GM12878 (cell line): ENCODE measurements around the gene TSPAN5. TPM values are rescaled to one million over a fixed set of nuclear protein-coding genes. Genes with fewer than 3 reads are reported as not detected.

Source experiments
- ATAC-seq: fragments of 200-7000 bp; cut with Tn5 transposase; 3 replicates; pipeline ENCODE4 v1.9.1; 2020; ENCODE audit warnings: mild to moderate bottlenecking, moderate library complexity
- BruUV-seq: library from RNA; stranded (reverse); fragments of 400-500 nt; replicated peaks from 2 replicates; lab custom pipeline; 2021; lab: Mats Ljungman, UMichigan
- CTCF ChIA-PET: fragments of 300-600 bp; sonication (Branson Sonifier 250); formaldehyde crosslinking; extraction: SDS; loops from one replicate; lab custom pipeline; 2021; ENCODE audit warnings: inconsistent platforms; lab: Yijun Ruan, JAX
- POLR2A ChIA-PET: fragments of 350-600 bp; formaldehyde crosslinking; extraction: SDS; loops from one replicate; lab custom pipeline; 2021; ENCODE audit warnings: inconsistent platforms; lab: Charles Lee
- RAD21 ChIA-PET: fragments of 300-600 bp; sonication (Branson Sonifier 250); formaldehyde crosslinking; loops from one replicate; lab custom pipeline; 2023; ENCODE audit warnings: antibody characterized with exemption; ENCODE audit not compliant: unreplicated experiment; lab: Charles Lee
- SMC1A ChIA-PET: fragments of 300-600 bp; sonication (Branson Sonifier 250); formaldehyde crosslinking; loops from one replicate; lab custom pipeline; 2023; ENCODE audit not compliant: unreplicated experiment, uncharacterized antibody; lab: Charles Lee
- DNase-seq: peaks from one replicate; pipeline ENCODE4 v3.0.0-alpha.2; 2011; ENCODE audit warnings: low read depth, low spot score
- FAIRE-seq: peaks from 3 replicates; lab custom pipeline; 2011; peaks lifted over from hg19 to GRCh38; lab: Jason Lieb, UNC
- H2AFZ ChIP-seq: 2 replicates; pipeline ENCODE4 v1.6.0; 2011; ENCODE audit warnings: low read depth, low read length, control low read depth; ENCODE audit not compliant: control insufficient read depth
- H3K27ac ChIP-seq: 2 replicates; pipeline ENCODE4 v1.5.1; 2011; ENCODE audit warnings: control low read depth; ENCODE audit not compliant: control insufficient read depth, insufficient read depth
- H3K27me3 ChIP-seq, 2 experiments: replicated peaks in 1 of 2; 2 replicates each; pipeline versions ENCODE4 v1.6.0 to v1.6.1; 2011; ENCODE audit warnings: low read length in 1 of 2; ENCODE audit not compliant: control insufficient read depth in 2 of 2, insufficient read depth in 2 of 2
- H3K36me3 ChIP-seq, 2 experiments: 2 replicates each; pipeline ENCODE4 v1.5.1; 2011; ENCODE audit warnings: low read length in 1 of 2; ENCODE audit not compliant: control insufficient read depth in 2 of 2, insufficient read depth in 2 of 2
- H3K4me1 ChIP-seq: 2 replicates; pipeline ENCODE4 v1.6.1; 2011; ENCODE audit warnings: mild to moderate bottlenecking, low read length, moderate library complexity, mixed read lengths; ENCODE audit not compliant: control insufficient read depth, insufficient read depth
- H3K4me2 ChIP-seq: 2 replicates; pipeline ENCODE4 v1.6.0; 2011; ENCODE audit warnings: control low read depth; ENCODE audit not compliant: control insufficient read depth, insufficient read depth
- H3K4me3 ChIP-seq: fragments of 200-600 bp; sonication (generic); 2 replicates; pipeline ENCODE4 v1.5.1; 2016
- H3K79me2 ChIP-seq: 2 replicates; pipeline ENCODE4 v1.6.0; 2011; ENCODE audit warnings: low read length; ENCODE audit not compliant: control insufficient read depth, insufficient read depth
- H3K9ac ChIP-seq: 2 replicates; pipeline ENCODE4 v1.8.0; 2011; ENCODE audit warnings: low read length, control low read depth, mixed read lengths; ENCODE audit not compliant: control insufficient read depth, insufficient read depth
- H3K9me3 ChIP-seq: replicated peaks from 3 replicates; pipeline ENCODE4 v1.5.1; 2011; ENCODE audit warnings: mild to moderate bottlenecking, low read length; ENCODE audit not compliant: control insufficient read depth, insufficient read depth
- H4K20me1 ChIP-seq: 2 replicates; pipeline ENCODE4 v1.6.0; 2011; ENCODE audit not compliant: control insufficient read depth, insufficient read depth
- CTCF ChIP-seq, 3 experiments: IDR thresholded peaks in 2 of 3; conservative IDR thresholded peaks in 1 of 3; 2 replicates each; pipeline ENCODE4 v1.5.1; 2011; ENCODE audit warnings: low read depth in 3 of 3, low read length in 3 of 3, mild to moderate bottlenecking in 3 of 3, control low read depth in 2 of 3, moderate library complexity in 2 of 3, inconsistent platforms in 1 of 3, mixed read lengths in 1 of 3; ENCODE audit not compliant: control insufficient read depth in 2 of 3, insufficient read depth in 1 of 3; ENCODE audit errors: extremely low read depth in 1 of 3
- EGR1 ChIP-seq, 2 experiments: IDR thresholded peaks; 1 replicate in 1 of 2; 2 replicates in 1 of 2; pipeline ENCODE4 v1.6.1; 2011 to 2012; ENCODE audit warnings: low read depth in 2 of 2, low read length in 2 of 2, borderline replicate concordance in 1 of 2, mild to moderate bottlenecking in 1 of 2, moderate library complexity in 1 of 2
- HCFC1 ChIP-seq: fragments of 150-350 bp; IDR thresholded peaks from 2 replicates; pipeline ENCODE4 v1.6.1; 2014; ENCODE audit warnings: low read length
- MAX ChIP-seq: IDR thresholded peaks from 2 replicates; pipeline ENCODE4 v1.6.1; 2012; ENCODE audit warnings: low read depth, low read length, improper control_type of control experiment
- SPI1 ChIP-seq: IDR thresholded peaks from 2 replicates; pipeline ENCODE4 v1.6.1; 2011; ENCODE audit warnings: low read depth, mild to moderate bottlenecking, low read length, moderate library complexity, borderline replicate concordance; ENCODE audit not compliant: insufficient read depth
- USF1 ChIP-seq: IDR thresholded peaks from 2 replicates; pipeline ENCODE4 v1.6.1; 2011; ENCODE audit warnings: borderline replicate concordance, low read depth, mild to moderate bottlenecking, moderate library complexity, mixed read lengths, low read length; ENCODE audit not compliant: insufficient read depth; ENCODE audit errors: extremely low read length
- ZNF274 ChIP-seq: IDR thresholded peaks from one replicate; pipeline ENCODE4 v1.8.0; 2011; ENCODE audit not compliant: insufficient read length, insufficient read depth
- WGBS: methylation state at CpG from one replicate; pipeline ENCODE4 v1.1.6; 2016; ENCODE audit warnings: low lambda C conversion rate; ENCODE audit not compliant: insufficient replicate concordance, insufficient coverage; ENCODE audit errors: missing lambda C conversion rate; 5-methylcytosine and 5-hydroxymethylcytosine counted together
- in situ Hi-C: fragments of 300-500 bp; cut with MboI; formaldehyde crosslinking; loops from 9 replicates; pipeline ENCODE4 v1.14.3; 2018; ENCODE audit warnings: mixed read lengths
- intact Hi-C: fragments of 100-400 bp; cut with micrococcal nuclease; formaldehyde crosslinking; loops from one replicate; pipeline ENCODE4 v1.14.2; 2022; ENCODE audit not compliant: unreplicated experiment
- polyA plus RNA-seq, 11 experiments: library from polyadenylated mRNA; depleted of rRNA in 4 of 11; unstranded in 6 of 11; stranded (reverse) in 5 of 11; fragments of >200 nt; fragmentation: Nextera tagmentation in 4 of 11; fragmentation: Illumina TruSeq in 1 of 11; extraction: Ambion mirVana in 4 of 11; extraction: Trizol in 1 of 11; gene quantifications; 1 replicate in 1 of 11; 2 replicates in 10 of 11; pipeline versions ENCODE4 v1.2.1 to v1.2.3, GENCODE V29; 2011 to 2016; ENCODE audit warnings: inconsistent platforms in 2 of 11, missing spikeins in 2 of 11, low read depth in 1 of 11
- total RNA-seq, 4 experiments: library from RNA; depleted of rRNA in 3 of 4; stranded (reverse); fragments of >200 nt in 3 of 4; fragmentation: Illumina TruSeq in 1 of 4; extraction: Trizol in 1 of 4; gene quantifications; 2 replicates each; pipeline versions ENCODE4 v1.2.1 to v1.2.3, GENCODE V29; 2013 to 2021

TSPAN5 gene
- total and polyA plus RNA-seq, 10 of the 15 experiments (the other 5 are each of a cell fraction or from before 2014, with no cell fraction given): 0.09 to 8.2 (median 0.27) TPM

- H3K27ac ChIP-seq: no peak overlapping the region
- intact Hi-C loops: no loop called here
- in situ Hi-C loops: no loop called here
- no peak overlapping the region for H3K4me3 ChIP-seq
- H3K79me2 ChIP-seq: no peaks in the 10 kb centered on the region
- no TSS peak for BruUV-seq
- DNase-seq: no peak
- FAIRE-seq: no peak
- TF ChIP-seq EGR1 (IDR thresholded peaks at IDR 0.05; ENCODE audit: borderline replicate concordance in 1 of 2, low read depth in 2 of 2, low read length in 2 of 2) (no peak), SPI1 (peak; percentile 36; the same call in 1 of the 2 replicates), MAX (no peak), HCFC1 (no peak)
- TF ChIP-seq, all 136 proteins: peak for 1
- Histone ChIP-seq H3K4me1 (peaks cover 6% of the 10 kb centered on the region), H3K36me3 (no peaks in the 10 kb centered on the region), H3K4me2 (no peak overlapping the region), H4K20me1 (no peaks in the 10 kb centered on the region), H3K27me3 (no peaks in the 10 kb centered on the region), H2AFZ (no peak overlapping the region), H3K9ac (no peak overlapping the region), H3K9me3 (no peaks in the 10 kb centered on the region)
- ATAC-seq: no peak
- WGBS: 2% methylated on average over 5 of the region's 5 CpGs
- ChIA-PET CTCF (interaction anchor here (1.0 to 1.8 kb wide), 4 partner anchors 8 to 120 kb away, joined by 3 to 5 read pairs (median 4); no protein-coding TSS in a partner anchor), RAD21 (interaction anchor here (0.9 kb wide), 1 partner anchor 16 kb away, joined by 3 read pairs; no protein-coding TSS in a partner anchor), SMC1A (interaction anchor here (0.7 to 1.7 kb wide), 8 partner anchors 9 to 84 kb away, joined by 3 to 9 read pairs (median 4); no protein-coding TSS in a partner anchor), POLR2A (no interaction called here)
Measured at GRCh38 chr4:98522062-98522461, 136.3 kb downstream of the TSPAN5 start.

GRCh38 chr4:98521486-98521885 lies 136.9 kb downstream of the TSPAN5 start:
- no peak overlapping the region for H3K4me2 ChIP-seq
- no peaks in the 10 kb centered on the region for H3K27me3 ChIP-seq
- FAIRE-seq (no peak), DNase-seq (no peak), ATAC-seq (no peak)
- TF ChIP-seq USF1 (no peak), CTCF (IDR thresholded peaks at IDR 0.05 in 2 of 3, conservative IDR thresholded peaks at IDR 0.05 in 1 of 3; ENCODE audit: control insufficient read depth in 2 of 3, extremely low read depth in 1 of 3, insufficient read depth in 1 of 3, low read depth in 3 of 3, low read length in 3 of 3) (no peak), ZNF274 (no peak)
- in situ Hi-C loops: no loop called here
- no peak overlapping the region for H3K9ac ChIP-seq
- intact Hi-C loops: no loop called here
- H3K4me1 ChIP-seq: peaks cover 6% of the 10 kb centered on the region
- no peak overlapping the region for H3K4me3 ChIP-seq
- no peak overlapping the region for H2AFZ ChIP-seq
- ChIA-PET POLR2A (no interaction called here), SMC1A (interaction anchor here (0.8 to 1.7 kb wide), 4 partner anchors 9 to 85 kb away, joined by 4 to 9 read pairs (median 5); no protein-coding TSS in a partner anchor), CTCF (interaction anchor here (1.1 to 1.8 kb wide), 2 partner anchors 9 to 121 kb away, joined by 3 to 5 read pairs; no protein-coding TSS in a partner anchor), RAD21 (interaction anchor here (0.9 kb wide), 1 partner anchor 15 kb away, joined by 3 read pairs; no protein-coding TSS in a partner anchor)
- H3K79me2 ChIP-seq: no peaks in the 10 kb centered on the region
- BruUV-seq: no TSS peak
- H3K27ac ChIP-seq: no peak overlapping the region
- no peaks in the 10 kb centered on the region; the same call in 1 of the 3 replicates for H3K9me3 ChIP-seq
- no peaks in the 10 kb centered on the region for H3K36me3 ChIP-seq
- H4K20me1 ChIP-seq: no peaks in the 10 kb centered on the region
